ENCODE measurements around the gene PILRB. TPM values are rescaled to one million over a fixed set of nuclear protein-coding genes. Genes with fewer than 3 reads are reported as not detected.
"Not testable (repeated sequence)": the region's sequence is repeated elsewhere in the genome, so short reads cannot be mapped to it uniquely, and the experiment has no call there.

PILRB gene
- total and polyA plus RNA-seq, 9 of the 15 experiments (the other 6 are each of a cell fraction or from before 2014, with no cell fraction given): 6.2 to 94.6 (median 37.0) TPM

DNA sequence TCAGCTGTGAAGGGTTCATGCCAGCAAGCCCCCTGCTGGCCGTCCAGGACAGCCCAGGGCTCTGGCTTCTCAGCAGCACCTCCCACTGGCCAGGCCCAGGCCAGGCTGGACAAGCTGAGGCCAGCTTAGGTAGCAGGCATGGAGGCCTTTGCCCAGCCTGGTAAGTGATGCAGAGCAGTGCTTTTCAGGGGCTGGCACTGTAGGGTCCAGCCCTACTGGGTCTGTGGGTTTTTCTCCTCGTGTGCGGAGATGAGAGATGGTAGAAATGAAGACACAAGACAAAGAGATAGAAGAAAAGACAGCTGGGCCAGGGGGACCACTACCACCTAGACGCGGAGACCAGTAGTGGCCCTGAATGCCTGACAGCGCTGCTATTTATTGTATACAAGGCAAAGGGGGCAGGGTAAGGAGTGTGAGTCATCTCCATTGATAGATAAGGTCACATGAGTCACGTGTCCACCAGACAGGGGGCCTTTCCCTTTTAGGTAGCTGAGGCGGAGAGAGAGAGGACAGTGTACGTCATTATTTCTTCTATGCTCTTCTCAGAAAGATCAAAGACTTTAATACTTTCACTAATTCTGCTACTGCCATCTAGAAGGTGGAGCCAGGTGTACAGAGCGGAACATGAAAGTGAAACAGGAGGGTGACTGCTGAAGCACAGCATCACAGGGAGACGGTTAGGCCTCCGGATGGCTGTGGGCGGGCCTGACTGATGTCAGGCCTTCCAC lies 13.2 kb upstream of the PILRB start (continued):
- TF ChIP-seq, protein P1, sequence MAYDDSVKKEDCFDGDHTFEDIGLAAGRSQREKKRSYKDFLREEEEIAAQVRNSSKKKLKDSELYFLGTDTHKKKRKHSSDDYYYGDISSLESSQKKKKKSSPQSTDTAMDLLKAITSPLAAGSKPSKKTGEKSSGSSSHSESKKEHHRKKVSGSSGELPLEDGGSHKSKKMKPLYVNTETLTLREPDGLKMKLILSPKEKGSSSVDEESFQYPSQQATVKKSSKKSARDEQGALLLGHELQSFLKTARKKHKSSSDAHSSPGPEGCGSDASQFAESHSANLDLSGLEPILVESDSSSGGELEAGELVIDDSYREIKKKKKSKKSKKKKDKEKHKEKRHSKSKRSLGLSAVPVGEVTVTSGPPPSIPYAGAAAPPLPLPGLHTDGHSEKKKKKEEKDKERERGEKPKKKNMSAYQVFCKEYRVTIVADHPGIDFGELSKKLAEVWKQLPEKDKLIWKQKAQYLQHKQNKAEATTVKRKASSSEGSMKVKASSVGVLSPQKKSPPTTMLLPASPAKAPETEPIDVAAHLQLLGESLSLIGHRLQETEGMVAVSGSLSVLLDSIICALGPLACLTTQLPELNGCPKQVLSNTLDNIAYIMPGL (CRISPR knock-in tag; IDR thresholded peaks at IDR 0.05): 0 out of 2 replicates have a peak, but pooled peaks have one; percentile 43
- peak; percentile 64 for TF ChIP-seq NCOR1 (IDR thresholded peaks at IDR 0.05)
- 0 out of 2 replicates have a peak, but pooled peaks have one; percentile 9 for TF ChIP-seq XRCC5 (IDR thresholded peaks at IDR 0.05; ENCODE audit: low read depth, low read length)
- TF ChIP-seq SMAD4 (CRISPR knock-in tag; conservative IDR thresholded peaks at IDR 0.05): peak; percentile 94
- peak; percentile 95 for TF ChIP-seq SMARCA4 (IDR thresholded peaks at IDR 0.05)
- TF ChIP-seq, protein P2, sequence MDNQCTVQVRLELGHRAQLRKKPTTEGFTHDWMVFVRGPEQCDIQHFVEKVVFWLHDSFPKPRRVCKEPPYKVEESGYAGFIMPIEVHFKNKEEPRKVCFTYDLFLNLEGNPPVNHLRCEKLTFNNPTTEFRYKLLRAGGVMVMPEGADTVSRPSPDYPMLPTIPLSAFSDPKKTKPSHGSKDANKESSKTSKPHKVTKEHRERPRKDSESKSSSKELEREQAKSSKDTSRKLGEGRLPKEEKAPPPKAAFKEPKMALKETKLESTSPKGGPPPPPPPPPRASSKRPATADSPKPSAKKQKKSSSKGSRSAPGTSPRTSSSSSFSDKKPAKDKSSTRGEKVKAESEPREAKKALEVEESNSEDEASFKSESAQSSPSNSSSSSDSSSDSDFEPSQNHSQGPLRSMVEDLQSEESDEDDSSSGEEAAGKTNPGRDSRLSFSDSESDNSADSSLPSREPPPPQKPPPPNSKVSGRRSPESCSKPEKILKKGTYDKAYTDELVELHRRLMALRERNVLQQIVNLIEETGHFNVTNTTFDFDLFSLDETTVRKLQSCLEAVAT (IDR thresholded peaks at IDR 0.05): 0 out of 4 replicates have a peak, but pooled peaks have one; percentile 15 to 30
- peak; percentile 97 for TF ChIP-seq TOE1 (IDR thresholded peaks at IDR 0.05; ENCODE audit: borderline replicate concordance)
- not testable (repeated sequence) for TF ChIP-seq TOE1 (CRISPR knock-in tag; IDR thresholded peaks at IDR 0.05; ENCODE audit: borderline replicate concordance, low read depth)
- TF ChIP-seq SIN3A (IDR thresholded peaks at IDR 0.05; ENCODE audit: borderline replicate concordance in 2 of 2, control insufficient read depth in 1 of 2, low read depth in 2 of 2, low read length in 2 of 2): peak in 1 of 2 experiments; percentile 37; a peak in 1 of 4 replicates
- peak; percentile 65; the same call in 1 of the 2 replicates for TF ChIP-seq SP1 (CRISPR knock-in tag; IDR thresholded peaks at IDR 0.05)
- peak; percentile 90 for TF ChIP-seq ZNF764 (CRISPR knock-in tag; IDR thresholded peaks at IDR 0.05; ENCODE audit: low read depth)
- 0 out of 2 replicates have a peak, but pooled peaks have one; percentile 49 for TF ChIP-seq HIVEP1 (CRISPR knock-in tag; IDR thresholded peaks at IDR 0.05)
- TF ChIP-seq, protein P3, sequence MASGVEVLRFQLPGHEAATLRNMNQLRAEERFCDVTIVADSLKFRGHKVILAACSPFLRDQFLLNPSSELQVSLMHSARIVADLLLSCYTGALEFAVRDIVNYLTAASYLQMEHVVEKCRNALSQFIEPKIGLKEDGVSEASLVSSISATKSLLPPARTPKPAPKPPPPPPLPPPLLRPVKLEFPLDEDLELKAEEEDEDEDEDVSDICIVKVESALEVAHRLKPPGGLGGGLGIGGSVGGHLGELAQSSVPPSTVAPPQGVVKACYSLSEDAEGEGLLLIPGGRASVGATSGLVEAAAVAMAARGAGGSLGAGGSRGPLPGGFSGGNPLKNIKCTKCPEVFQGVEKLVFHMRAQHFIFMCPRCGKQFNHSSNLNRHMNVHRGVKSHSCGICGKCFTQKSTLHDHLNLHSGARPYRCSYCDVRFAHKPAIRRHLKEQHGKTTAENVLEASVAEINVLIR (CRISPR knock-in tag; IDR thresholded peaks at IDR 0.05): 0 out of 2 replicates have a peak, but pooled peaks have one; percentile 15
- TF ChIP-seq, protein P4, sequence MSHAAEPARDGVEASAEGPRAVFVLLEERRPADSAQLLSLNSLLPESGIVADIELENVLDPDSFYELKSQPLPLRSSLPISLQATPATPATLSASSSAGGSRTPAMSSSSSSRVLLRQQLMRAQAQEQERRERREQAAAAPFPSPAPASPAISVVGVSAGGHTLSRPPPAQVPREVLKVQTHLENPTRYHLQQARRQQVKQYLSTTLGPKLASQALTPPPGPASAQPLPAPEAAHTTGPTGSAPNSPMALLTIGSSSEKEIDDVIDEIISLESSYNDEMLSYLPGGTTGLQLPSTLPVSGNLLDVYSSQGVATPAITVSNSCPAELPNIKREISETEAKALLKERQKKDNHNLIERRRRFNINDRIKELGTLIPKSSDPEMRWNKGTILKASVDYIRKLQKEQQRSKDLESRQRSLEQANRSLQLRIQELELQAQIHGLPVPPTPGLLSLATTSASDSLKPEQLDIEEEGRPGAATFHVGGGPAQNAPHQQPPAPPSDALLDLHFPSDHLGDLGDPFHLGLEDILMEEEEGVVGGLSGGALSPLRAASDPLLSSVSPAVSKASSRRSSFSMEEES (CRISPR knock-in tag; IDR thresholded peaks at IDR 0.05): peak; percentile 97
- peak in 1 of 2 experiments; percentile 76; a peak in 2 of 4 replicates for TF ChIP-seq SRF (CRISPR knock-in tag; IDR thresholded peaks at IDR 0.05)
- peak; percentile 97 for TF ChIP-seq FOSL1 (tag; conservative IDR thresholded peaks at IDR 0.05)
- peak in 1 of 2 experiments; percentile 8; a peak in 1 of 4 replicates for TF ChIP-seq KDM4B (IDR thresholded peaks at IDR 0.05; ENCODE audit: borderline replicate concordance in 2 of 2, low read depth in 1 of 2)
